Common myeloid progenitor, CD34-positive (primary cell): ENCODE data around the gene GNA14. TPM values are rescaled to one million over a fixed set of nuclear protein-coding genes. Genes with fewer than 3 reads are reported as not detected.
A peak's percentile ranks its signal among the peaks of the same experiment; 100 is the strongest.
"Not testable (repeated sequence)": the region's sequence is repeated elsewhere in the genome, so short reads cannot be mapped to it uniquely, and the experiment has no call there.

Experiments used
- CTCF ChIA-PET: fragments of 350-600 bp; sonication (Branson Sonifier 250); formaldehyde crosslinking; loops from one replicate; lab custom pipeline; 2021; ENCODE audit warnings: antibody characterized with exemption; lab: Charles Lee
- POLR2A ChIA-PET: fragments of 350-600 bp; sonication (Branson Sonifier 250); formaldehyde crosslinking; loops from one replicate; lab custom pipeline; 2021; ENCODE audit warnings: antibody characterized with exemption; lab: Charles Lee
- DNase-seq, 3 donors: peaks; one replicate each; pipeline versions ENCODE4 v3.0.0 to v3.0.0-alpha.2; 2013
- H3K27ac ChIP-seq, 2 experiments: 1 replicate in 1 of 2; 2 replicates in 1 of 2; pipeline ENCODE4 v1.7.0; 2013; ENCODE audit warnings: inconsistent platforms in 2 of 2, low read length in 2 of 2, mild to moderate bottlenecking in 2 of 2, low read depth in 1 of 2, moderate library complexity in 1 of 2; ENCODE audit not compliant: severe bottlenecking in 2 of 2, insufficient read depth in 1 of 2, poor library complexity in 1 of 2
- H3K27me3 ChIP-seq, 5 experiments: replicated peaks in 2 of 5; 1 replicate in 3 of 5; 2 replicates in 2 of 5; pipeline versions ENCODE4 v1.6.1 to v1.7.0; 2013; ENCODE audit warnings: low read length in 4 of 5, mild to moderate bottlenecking in 2 of 5, moderate library complexity in 2 of 5, inconsistent platforms in 1 of 5; ENCODE audit not compliant: insufficient read depth in 5 of 5, control insufficient read depth in 4 of 5
- H3K36me3 ChIP-seq, 4 experiments: 1 replicate in 2 of 4; 2 replicates in 2 of 4; pipeline versions ENCODE4 v1.6.1 to v1.7.0; 2013; ENCODE audit warnings: low read length in 3 of 4, control low read depth in 1 of 4, mild to moderate bottlenecking in 1 of 4; ENCODE audit not compliant: control insufficient read depth in 4 of 4, insufficient read depth in 4 of 4
- H3K4me1 ChIP-seq, 4 experiments: 1 replicate in 3 of 4; 2 replicates in 1 of 4; pipeline versions ENCODE4 v1.6.1 to v1.7.1; 2013; ENCODE audit warnings: low read length in 3 of 4, mild to moderate bottlenecking in 3 of 4, control low read depth in 1 of 4, inconsistent platforms in 1 of 4, moderate library complexity in 1 of 4; ENCODE audit not compliant: control insufficient read depth in 4 of 4, insufficient read depth in 4 of 4; ENCODE audit errors: control extremely low read depth in 1 of 4
- H3K4me3 ChIP-seq, 7 experiments: 1 replicate in 4 of 7; 2 replicates in 3 of 7; pipeline versions ENCODE4 v1.5.1 to v1.7.0; 2013; ENCODE audit warnings: mild to moderate bottlenecking in 7 of 7, low read length in 6 of 7, moderate library complexity in 6 of 7, inconsistent platforms in 2 of 7, low read depth in 2 of 7, control low read depth in 1 of 7; ENCODE audit not compliant: insufficient read depth in 4 of 7, control insufficient read depth in 1 of 7; ENCODE audit errors: extremely low read depth in 1 of 7
- H3K9me3 ChIP-seq, 5 experiments: 1 replicate in 4 of 5; 2 replicates in 1 of 5; pipeline versions ENCODE4 v1.6.1 to v1.7.1; 2013; ENCODE audit warnings: low read length in 4 of 5, mild to moderate bottlenecking in 2 of 5, inconsistent platforms in 1 of 5, low read depth in 1 of 5, moderate library complexity in 1 of 5; ENCODE audit not compliant: control insufficient read depth in 4 of 5, insufficient read depth in 2 of 5; ENCODE audit errors: control extremely low read depth in 1 of 5
- WGBS: methylation state at CpG from one replicate; pipeline ENCODE4 v1.1.5; 2013; ENCODE audit not compliant: insufficient coverage; 5-methylcytosine and 5-hydroxymethylcytosine counted together
- polyA plus RNA-seq: library from polyadenylated mRNA; unstranded; fragments of 120-200 nt; gene quantifications from one replicate; pipeline ENCODE4 v1.2.1, GENCODE V29; 2013

The GNA14 gene
- polyA plus RNA-seq, result 0.01 TPM

GRCh38 chr9:77648234-77649108, at the start of gene GNA14:
Gene GNA14, minus strand, starts transcription at chr9:77648322. Its CDS starts 529 bp downstream, at chr9:77647793.
- 7% methylated on average over 33 of the region's 46 CpGs for WGBS
- CTCF ChIA-PET, result interaction anchor here (0.6 to 2.7 kb wide), 6 partner anchors 10 to 206 kb away, joined by 3 to 9 read pairs (median 3); no protein-coding TSS in a partner anchor
- POLR2A ChIA-PET, result no interaction called here
- Histone ChIP-seq H3K36me3 (no peaks in the 10 kb centered on the region), H3K27ac (no peak within 1 kb of the TSS), H3K9me3 (no peaks in the 10 kb centered on the region), H3K4me3 (peak within 1 kb of the TSS; percentile 19 to 80 (median 69)), H3K4me1 (peaks cover 0 to 19% (median 16%) of the 10 kb centered on the region in 4 experiments), H3K27me3 (peaks cover 2 to 41% (median 28%) of the 10 kb centered on the region in 5 experiments)
- peak; percentile 12 to 47 (median 27) for DNase-seq

- H3K9me3 ChIP-seq, result peaks cover 0 to 13% (median 0%) of the 10 kb centered on the region in 5 experiments
- no peaks in the 10 kb centered on the region for H3K4me1 ChIP-seq
- H3K27ac ChIP-seq, result no peak overlapping the region
- ChIA-PET CTCF (interaction anchor here (0.8 to 1.7 kb wide), 3 partner anchors 8 to 24 kb away, joined by 4 read pairs; no protein-coding TSS in a partner anchor), POLR2A (no interaction called here)
- H3K27me3 ChIP-seq, result no peaks in the 10 kb centered on the region
- H3K4me3 ChIP-seq, result no peak overlapping the region
- no peaks in the 10 kb centered on the region for H3K36me3 ChIP-seq
- WGBS, result 88% methylated on average over 1 of the region's 1 CpG
- DNase-seq, result no peak
These were observed 49.3 kb upstream of the GNA14 start for GRCh38 chr9:77697238-77697984.

- POLR2A ChIA-PET, result not testable (repeated sequence)
These were observed 42.6 kb upstream of the GNA14 start for GRCh38 chr9:77690723-77691122.

GRCh38 chr9:77690119-77690518, 42.0 kb upstream of the GNA14 start:
- DNase-seq, H3K9me3 ChIP-seq, H3K4me3 ChIP-seq, H3K36me3 ChIP-seq, H3K27me3 ChIP-seq, H3K4me1 ChIP-seq, H3K27ac ChIP-seq, POLR2A ChIA-PET: not testable (repeated sequence)
- 100% methylated on average over 2 of the region's 3 CpGs for WGBS
- CTCF ChIA-PET, result interaction anchor here (1.8 to 1.9 kb wide), 2 partner anchors 8 to 61 kb away, joined by 4 read pairs; no protein-coding TSS in a partner anchor

More at GRCh38 chr9:77690723-77691122, 42.6 kb upstream of the GNA14 start:
- not testable (repeated sequence) for H3K27me3 ChIP-seq, H3K4me1 ChIP-seq, H3K4me3 ChIP-seq, DNase-seq, H3K9me3 ChIP-seq, H3K36me3 ChIP-seq, H3K27ac ChIP-seq
- CTCF ChIA-PET, result interaction anchor here (1.9 kb wide), 1 partner anchor 61 kb away, joined by 4 read pairs; no protein-coding TSS in a partner anchor
- 100% methylated on average over 3 of the region's 3 CpGs for WGBS

GRCh38 chr9:77687737-77688136, 39.6 kb upstream of the GNA14 start:
- H3K4me3 ChIP-seq, H3K27me3 ChIP-seq, H3K4me1 ChIP-seq, H3K36me3 ChIP-seq, H3K27ac ChIP-seq, CTCF ChIA-PET, H3K9me3 ChIP-seq, DNase-seq, POLR2A ChIA-PET: not testable (repeated sequence)
- WGBS, result 100% methylated on average over 7 of the region's 11 CpGs

- H3K9me3 ChIP-seq, result no peaks in the 10 kb centered on the region
- no peak overlapping the region for H3K4me3 ChIP-seq
- no peaks in the 10 kb centered on the region for H3K27me3 ChIP-seq
- DNase-seq, result no peak
- H3K27ac ChIP-seq, result no peak overlapping the region
- ChIA-PET CTCF (no interaction called here), POLR2A (no interaction called here)
- WGBS, result 96% methylated on average over 3 of the region's 5 CpGs
- H3K4me1 ChIP-seq, result no peaks in the 10 kb centered on the region
- no peaks in the 10 kb centered on the region for H3K36me3 ChIP-seq
These were observed 32.5 kb upstream of the GNA14 start for GRCh38 chr9:77680581-77680980.
